Measurements from ENCODE around the gene VAC14. TPM values are rescaled to one million over a fixed set of nuclear protein-coding genes. Genes with fewer than 3 reads are reported as not detected.

Gene VAC14
- total RNA-seq, 1 donor from 2014 or later = 38.1 TPM

DNA sequence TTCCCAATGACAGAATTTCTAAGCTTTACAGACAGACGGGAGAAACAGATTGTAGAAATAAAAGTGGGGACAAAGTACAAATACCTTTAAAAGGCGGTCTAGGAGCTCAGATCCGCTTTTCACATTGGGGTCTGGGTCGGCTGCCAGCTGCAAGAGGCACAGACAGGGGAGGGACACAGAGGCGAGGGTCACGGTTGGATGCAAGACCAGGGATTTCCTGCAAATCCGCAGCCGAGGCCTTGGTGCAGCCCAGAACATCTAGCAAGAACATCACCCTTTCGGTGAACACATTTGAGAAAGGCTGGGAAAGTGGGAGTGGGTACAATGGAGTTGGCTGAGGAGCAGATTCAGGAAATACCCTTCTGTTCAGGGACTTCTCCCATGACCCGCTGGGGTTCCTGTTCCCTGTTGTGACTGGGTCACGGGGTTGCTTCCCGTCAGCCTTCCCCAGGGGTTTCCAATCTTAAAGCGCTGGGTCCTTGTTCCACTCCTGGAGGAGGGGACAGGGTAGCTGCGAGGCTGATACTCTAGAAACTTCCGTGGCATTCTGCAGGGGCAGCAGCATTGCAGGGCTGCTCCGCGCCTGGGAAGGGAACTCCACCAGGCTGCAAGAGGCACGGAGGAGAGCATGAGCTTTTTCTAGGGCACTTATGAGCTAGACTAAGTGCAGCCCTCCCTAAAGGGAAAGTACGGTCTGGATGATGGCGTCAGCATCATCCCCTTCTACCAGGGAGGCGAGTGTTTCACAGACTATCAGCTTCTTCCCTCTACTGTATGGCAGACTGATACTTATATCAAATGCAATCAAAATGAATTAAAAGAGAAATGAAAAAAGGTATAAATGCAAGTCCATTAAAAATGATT, 16.0 kb downstream of the VAC14 start:
- H3K36me3 ChIP-seq = peaks cover 0 to 54% of the 10 kb centered on the region in 2 donors
- no peak for DNase-seq (ENCODE audit: extremely low spot score in 2 of 2)
- no peak overlapping the region for H3K27ac ChIP-seq
- H3K9me3 ChIP-seq = no peaks in the 10 kb centered on the region
- intact Hi-C loops (cut with DNase I) = no loop called here
- TF ChIP-seq POLR2AphosphoS5 (IDR thresholded peaks at IDR 0.05; ENCODE audit: insufficient read depth in 1 of 2, low read depth in 1 of 2) (no peak), POLR2A (IDR thresholded peaks at IDR 0.05) (no peak)
- TF ChIP-seq, protein P1, sequence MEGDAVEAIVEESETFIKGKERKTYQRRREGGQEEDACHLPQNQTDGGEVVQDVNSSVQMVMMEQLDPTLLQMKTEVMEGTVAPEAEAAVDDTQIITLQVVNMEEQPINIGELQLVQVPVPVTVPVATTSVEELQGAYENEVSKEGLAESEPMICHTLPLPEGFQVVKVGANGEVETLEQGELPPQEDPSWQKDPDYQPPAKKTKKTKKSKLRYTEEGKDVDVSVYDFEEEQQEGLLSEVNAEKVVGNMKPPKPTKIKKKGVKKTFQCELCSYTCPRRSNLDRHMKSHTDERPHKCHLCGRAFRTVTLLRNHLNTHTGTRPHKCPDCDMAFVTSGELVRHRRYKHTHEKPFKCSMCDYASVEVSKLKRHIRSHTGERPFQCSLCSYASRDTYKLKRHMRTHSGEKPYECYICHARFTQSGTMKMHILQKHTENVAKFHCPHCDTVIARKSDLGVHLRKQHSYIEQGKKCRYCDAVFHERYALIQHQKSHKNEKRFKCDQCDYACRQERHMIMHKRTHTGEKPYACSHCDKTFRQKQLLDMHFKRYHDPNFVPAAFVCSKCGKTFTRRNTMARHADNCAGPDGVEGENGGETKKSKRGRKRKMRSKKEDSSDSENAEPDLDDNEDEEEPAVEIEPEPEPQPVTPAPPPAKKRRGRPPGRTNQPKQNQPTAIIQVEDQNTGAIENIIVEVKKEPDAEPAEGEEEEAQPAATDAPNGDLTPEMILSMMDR (IDR thresholded peaks at IDR 0.05) = no peak
- H3K4me3 ChIP-seq = no peak overlapping the region
- H3K4me1 ChIP-seq = peaks cover 9% of the 10 kb centered on the region
- no peaks in the 10 kb centered on the region for H3K27me3 ChIP-seq

DNA sequence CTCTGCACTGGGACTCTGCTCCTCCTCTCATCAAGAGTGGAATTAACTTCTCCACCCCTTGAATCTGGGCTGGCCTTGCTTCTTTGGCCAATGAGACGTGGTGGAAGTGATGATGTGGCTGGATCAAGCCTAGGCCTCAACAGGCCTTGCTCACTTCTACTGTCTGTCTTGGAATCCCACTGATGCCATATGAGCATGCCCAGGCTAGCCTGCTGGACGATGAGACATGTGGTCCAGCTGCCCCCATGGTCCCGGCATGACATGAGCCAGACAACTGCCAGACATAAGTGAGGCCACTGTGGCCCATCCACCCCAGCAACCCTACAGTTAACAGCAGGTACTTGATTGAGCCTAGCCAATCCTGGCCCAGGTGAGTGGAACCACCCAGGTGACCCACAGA, 18.7 kb downstream of the VAC14 start:
- Histone ChIP-seq H3K27ac (no peak overlapping the region), H3K27me3 (no peaks in the 10 kb centered on the region), H3K36me3 (peaks cover 0 to 54% of the 10 kb centered on the region in 2 donors), H3K9me3 (no peaks in the 10 kb centered on the region), H3K4me1 (peaks cover 21% of the 10 kb centered on the region), H3K4me3 (no peak overlapping the region)
- no peak for DNase-seq (ENCODE audit: extremely low spot score in 2 of 2)
- intact Hi-C loops (cut with DNase I) = no loop called here
- TF ChIP-seq, protein P1 (IDR thresholded peaks at IDR 0.05) = no peak
- TF ChIP-seq POLR2A (IDR thresholded peaks at IDR 0.05) (no peak), POLR2AphosphoS5 (IDR thresholded peaks at IDR 0.05; ENCODE audit: insufficient read depth in 1 of 2, low read depth in 1 of 2) (no peak)

DNA sequence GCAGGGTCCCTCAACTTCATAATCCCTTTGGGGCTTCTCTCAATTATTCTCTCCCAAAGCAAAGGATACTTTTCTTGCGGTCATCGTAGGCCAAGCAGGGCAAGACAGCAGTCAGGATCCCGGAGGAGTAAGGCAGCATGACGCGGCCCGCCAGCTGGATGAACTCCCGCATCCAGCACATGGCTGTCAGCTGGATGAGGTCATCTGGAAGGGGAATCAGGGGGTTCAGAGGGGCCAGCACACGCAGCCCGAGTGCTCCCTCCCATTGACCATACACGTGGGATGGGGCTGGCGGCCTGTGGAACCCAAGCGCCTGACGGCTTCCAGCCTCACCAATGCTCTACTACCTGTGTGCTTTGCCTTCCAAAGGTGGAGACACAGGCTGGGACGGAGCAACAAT, 19.2 kb downstream of the VAC14 start:
- no peaks in the 10 kb centered on the region for H3K9me3 ChIP-seq
- peaks cover 21% of the 10 kb centered on the region for H3K4me1 ChIP-seq
- no peak overlapping the region for H3K27ac ChIP-seq
- no peak for TF ChIP-seq POLR2AphosphoS5 (IDR thresholded peaks at IDR 0.05; ENCODE audit: insufficient read depth in 1 of 2, low read depth in 1 of 2)
- TF ChIP-seq, protein P1 (IDR thresholded peaks at IDR 0.05) = no peak
- TF ChIP-seq POLR2A (IDR thresholded peaks at IDR 0.05) = no peak
- peaks cover 0 to 54% of the 10 kb centered on the region in 2 donors for H3K36me3 ChIP-seq
- H3K4me3 ChIP-seq = no peak overlapping the region
- intact Hi-C loops (cut with DNase I) = no loop called here
- H3K27me3 ChIP-seq = no peaks in the 10 kb centered on the region
- DNase-seq (ENCODE audit: extremely low spot score in 2 of 2) = no peak

DNA sequence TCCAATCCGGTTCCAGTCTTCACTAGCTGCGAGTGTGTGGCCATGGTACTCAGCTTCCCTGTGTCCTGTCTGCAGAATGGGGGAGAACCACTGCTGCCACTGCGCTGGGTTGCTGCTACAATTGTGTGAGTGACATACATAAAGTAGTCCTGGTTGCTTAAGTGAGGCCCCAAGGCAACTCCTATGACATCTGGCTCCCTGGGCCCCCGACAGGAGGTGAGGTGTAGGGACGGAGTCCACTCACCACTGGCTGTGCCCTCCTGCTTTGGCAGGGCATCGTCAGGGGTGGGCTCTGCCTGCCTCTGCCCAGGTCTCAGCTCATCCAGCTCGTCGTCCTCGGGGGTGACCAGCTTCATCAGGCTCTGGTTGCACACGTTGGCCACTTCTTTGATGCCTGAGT, 20.4 kb downstream of the VAC14 start:
- Histone ChIP-seq H3K4me3 (no peak overlapping the region), H3K27ac (no peak overlapping the region), H3K36me3 (peaks cover 0 to 54% of the 10 kb centered on the region in 2 donors), H3K9me3 (no peaks in the 10 kb centered on the region), H3K4me1 (peaks cover 21% of the 10 kb centered on the region), H3K27me3 (no peaks in the 10 kb centered on the region)
- no peak for DNase-seq (ENCODE audit: extremely low spot score in 2 of 2)
- intact Hi-C loops (cut with DNase I) = no loop called here
- no peak for TF ChIP-seq POLR2AphosphoS5 (IDR thresholded peaks at IDR 0.05; ENCODE audit: insufficient read depth in 1 of 2, low read depth in 1 of 2)
- no peak for TF ChIP-seq POLR2A (IDR thresholded peaks at IDR 0.05)
- TF ChIP-seq, protein P1 (IDR thresholded peaks at IDR 0.05) = no peak

DNA sequence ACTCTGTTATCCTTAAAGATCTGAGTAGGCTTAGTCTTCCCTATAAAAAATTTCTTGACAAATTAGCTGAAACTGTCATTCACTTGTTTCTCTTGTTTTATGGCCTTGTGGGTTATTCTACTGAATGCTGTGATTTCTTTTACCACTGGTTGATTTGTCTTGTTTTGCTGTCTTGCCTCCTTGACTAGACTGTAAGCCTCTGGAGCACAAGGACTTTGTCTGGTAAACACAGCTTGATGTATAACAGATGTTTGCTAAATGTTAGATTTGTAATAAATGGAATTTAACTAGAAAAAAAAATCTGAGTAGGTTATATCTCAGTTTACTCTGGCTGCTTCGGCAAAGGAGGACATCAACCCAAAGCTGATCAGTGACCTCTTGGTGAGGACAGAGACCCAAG, 21.6 kb downstream of the VAC14 start:
- no peaks in the 10 kb centered on the region for H3K9me3 ChIP-seq
- peaks cover 21% of the 10 kb centered on the region for H3K4me1 ChIP-seq
- intact Hi-C loops (cut with DNase I) = no loop called here
- TF ChIP-seq, protein P1 (IDR thresholded peaks at IDR 0.05) = no peak
- TF ChIP-seq POLR2A (IDR thresholded peaks at IDR 0.05) (no peak), POLR2AphosphoS5 (IDR thresholded peaks at IDR 0.05; ENCODE audit: insufficient read depth in 1 of 2, low read depth in 1 of 2) (no peak)
- no peak overlapping the region for H3K27ac ChIP-seq
- H3K4me3 ChIP-seq = no peak overlapping the region
- no peaks in the 10 kb centered on the region for H3K27me3 ChIP-seq
- H3K36me3 ChIP-seq = peaks cover 0 to 45% of the 10 kb centered on the region in 2 donors
- no peak for DNase-seq (ENCODE audit: extremely low spot score in 2 of 2)

All from vagina (tissue), 2 donors.